ENCODE results near the gene LHFPL6.

DNA sequence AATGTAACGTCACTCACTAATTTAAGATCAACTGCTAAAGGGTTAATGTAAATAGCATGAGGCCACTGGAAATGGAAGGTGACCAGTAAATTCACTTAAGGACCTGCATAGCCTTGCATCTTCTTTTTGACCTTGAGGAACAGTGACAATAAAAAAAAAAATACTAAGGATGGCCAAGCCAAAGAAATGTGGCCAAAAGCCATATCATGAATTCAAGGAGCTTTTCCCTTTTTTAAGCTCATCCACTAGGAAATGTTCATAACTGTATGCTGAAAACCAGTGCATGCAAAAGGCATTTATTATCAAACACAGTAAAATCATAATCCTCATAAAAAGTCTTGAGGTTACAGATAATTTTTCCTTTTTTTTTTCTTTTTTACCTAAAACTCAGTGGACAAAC is 77.5 kb downstream of the LHFPL6 start:
- TF ChIP-seq, protein P1, sequence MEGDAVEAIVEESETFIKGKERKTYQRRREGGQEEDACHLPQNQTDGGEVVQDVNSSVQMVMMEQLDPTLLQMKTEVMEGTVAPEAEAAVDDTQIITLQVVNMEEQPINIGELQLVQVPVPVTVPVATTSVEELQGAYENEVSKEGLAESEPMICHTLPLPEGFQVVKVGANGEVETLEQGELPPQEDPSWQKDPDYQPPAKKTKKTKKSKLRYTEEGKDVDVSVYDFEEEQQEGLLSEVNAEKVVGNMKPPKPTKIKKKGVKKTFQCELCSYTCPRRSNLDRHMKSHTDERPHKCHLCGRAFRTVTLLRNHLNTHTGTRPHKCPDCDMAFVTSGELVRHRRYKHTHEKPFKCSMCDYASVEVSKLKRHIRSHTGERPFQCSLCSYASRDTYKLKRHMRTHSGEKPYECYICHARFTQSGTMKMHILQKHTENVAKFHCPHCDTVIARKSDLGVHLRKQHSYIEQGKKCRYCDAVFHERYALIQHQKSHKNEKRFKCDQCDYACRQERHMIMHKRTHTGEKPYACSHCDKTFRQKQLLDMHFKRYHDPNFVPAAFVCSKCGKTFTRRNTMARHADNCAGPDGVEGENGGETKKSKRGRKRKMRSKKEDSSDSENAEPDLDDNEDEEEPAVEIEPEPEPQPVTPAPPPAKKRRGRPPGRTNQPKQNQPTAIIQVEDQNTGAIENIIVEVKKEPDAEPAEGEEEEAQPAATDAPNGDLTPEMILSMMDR (IDR thresholded peaks at IDR 0.05; ENCODE audit: low read length) = no peak
- TF ChIP-seq EZH2 (IDR thresholded peaks at IDR 0.05; ENCODE audit: borderline replicate concordance, low read length) = no peak

Measured in OCI-LY1 (cell line).